Measurements from ENCODE around the gene SDCCAG8. TPM values are rescaled to one million over a fixed set of nuclear protein-coding genes. Genes with fewer than 3 reads are reported as not detected.

The SDCCAG8 gene
- total RNA-seq, 1 experiment from 2014 or later: 10.0 TPM

DNA sequence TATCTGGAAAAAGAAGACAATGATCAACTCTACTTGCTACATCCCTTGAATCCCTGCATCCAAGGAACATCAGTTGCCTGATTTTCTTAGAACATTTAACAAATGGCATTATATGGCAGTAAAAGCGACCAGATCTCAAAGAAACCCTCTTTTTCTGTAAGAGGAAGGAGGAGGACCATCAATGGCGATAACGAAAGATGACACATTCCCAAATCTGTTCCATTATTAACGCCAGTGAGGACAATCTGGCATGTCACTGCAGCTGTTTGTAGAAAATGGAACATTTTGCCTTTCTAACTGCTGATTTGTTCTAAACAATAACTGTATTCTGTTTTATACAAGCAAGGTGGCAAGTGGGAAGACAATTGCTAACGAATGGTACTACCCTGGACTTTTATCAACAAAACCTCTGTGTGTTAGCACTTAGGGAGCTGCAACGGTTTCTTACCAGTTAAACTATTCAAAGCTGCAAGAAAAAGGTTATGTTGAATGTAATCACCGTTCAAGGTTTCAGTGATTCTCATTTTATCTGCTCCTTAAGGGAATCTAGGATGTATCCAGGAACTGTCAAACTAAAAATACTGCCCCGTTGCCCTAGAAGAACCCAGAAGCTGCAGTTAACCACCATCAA is 251.9 kb downstream of the SDCCAG8 start:
- TF ChIP-seq, protein P1, sequence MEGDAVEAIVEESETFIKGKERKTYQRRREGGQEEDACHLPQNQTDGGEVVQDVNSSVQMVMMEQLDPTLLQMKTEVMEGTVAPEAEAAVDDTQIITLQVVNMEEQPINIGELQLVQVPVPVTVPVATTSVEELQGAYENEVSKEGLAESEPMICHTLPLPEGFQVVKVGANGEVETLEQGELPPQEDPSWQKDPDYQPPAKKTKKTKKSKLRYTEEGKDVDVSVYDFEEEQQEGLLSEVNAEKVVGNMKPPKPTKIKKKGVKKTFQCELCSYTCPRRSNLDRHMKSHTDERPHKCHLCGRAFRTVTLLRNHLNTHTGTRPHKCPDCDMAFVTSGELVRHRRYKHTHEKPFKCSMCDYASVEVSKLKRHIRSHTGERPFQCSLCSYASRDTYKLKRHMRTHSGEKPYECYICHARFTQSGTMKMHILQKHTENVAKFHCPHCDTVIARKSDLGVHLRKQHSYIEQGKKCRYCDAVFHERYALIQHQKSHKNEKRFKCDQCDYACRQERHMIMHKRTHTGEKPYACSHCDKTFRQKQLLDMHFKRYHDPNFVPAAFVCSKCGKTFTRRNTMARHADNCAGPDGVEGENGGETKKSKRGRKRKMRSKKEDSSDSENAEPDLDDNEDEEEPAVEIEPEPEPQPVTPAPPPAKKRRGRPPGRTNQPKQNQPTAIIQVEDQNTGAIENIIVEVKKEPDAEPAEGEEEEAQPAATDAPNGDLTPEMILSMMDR (conservative IDR thresholded peaks at IDR 0.05): no peak
- no peaks in the 10 kb centered on the region for H3K27me3 Mint-ChIP-seq (ENCODE audit: low read depth)
- H3K23me2 ChIP-seq (ENCODE audit: insufficient read length, low read depth, low read length, poor library complexity, severe bottlenecking): no peaks in the 10 kb centered on the region
- H2AK5ac ChIP-seq (ENCODE audit: insufficient read length, low read length): no peak overlapping the region
- no peak overlapping the region for H3K4me3 Mint-ChIP-seq
- WGBS (ENCODE audit: extremely low coverage, insufficient read length, low lambda C conversion rate): no CpG with 5 or more reads among the region's 8 CpGs
- peaks cover 10% of the 10 kb centered on the region; the same call in 1 of the 2 replicates for H3K4me1 ChIP-seq (ENCODE audit: insufficient read depth, low read length)
- no peak overlapping the region for H2AFZ ChIP-seq (ENCODE audit: low read length)
- H2BK5ac ChIP-seq (ENCODE audit: insufficient read length, low read length): no peak overlapping the region
- no peak overlapping the region for H2BK120ac ChIP-seq (ENCODE audit: low read depth, low read length, poor library complexity, severe bottlenecking)
- no peak overlapping the region for H3K18ac ChIP-seq (ENCODE audit: insufficient read length, low read depth, low read length)
- no peak overlapping the region for H3K23ac ChIP-seq (ENCODE audit: insufficient read length, low read depth, low read length)
- H3K79me2 ChIP-seq (ENCODE audit: insufficient read depth, low read length): no peaks in the 10 kb centered on the region
- no peak overlapping the region for H4K5ac ChIP-seq (ENCODE audit: insufficient read length, low read depth, low read length)
- no peak overlapping the region for H3T11ph ChIP-seq (ENCODE audit: low read length)
- H4K20me1 ChIP-seq (ENCODE audit: control insufficient read depth, insufficient read depth, insufficient read length): no peaks in the 10 kb centered on the region
- H2BK12ac ChIP-seq (ENCODE audit: insufficient read length, low read depth, low read length): no peak overlapping the region
- H3K9ac ChIP-seq (ENCODE audit: extremely low read depth, insufficient read length, low read length): no peak overlapping the region
- H2BK15ac ChIP-seq (ENCODE audit: low read depth, low read length): no peak overlapping the region
- H3K9me3 ChIP-seq (ENCODE audit: control insufficient read depth, low read depth, low read length): no peaks in the 10 kb centered on the region
- 0 out of 2 replicates have a peak overlapping the region, but pooled peaks have one; percentile 2 for H3K14ac ChIP-seq (ENCODE audit: insufficient read depth, low read length)
- no peak for DNase-seq
- H3K36me3 Mint-ChIP-seq (ENCODE audit: insufficient read depth in 1 of 3, low read depth in 3 of 3): peaks cover 8 to 16% (median 15%) of the 10 kb centered on the region in 3 experiments
- no peak overlapping the region for H2BK20ac ChIP-seq (ENCODE audit: low read depth, low read length, poor library complexity, severe bottlenecking)
- no peak overlapping the region for H3K56ac ChIP-seq (ENCODE audit: insufficient read length, low read depth, low read length)
- H3K9me3 Mint-ChIP-seq: no peaks in the 10 kb centered on the region
- H3K27ac ChIP-seq (ENCODE audit: insufficient read length, low read depth, low read length): no peak overlapping the region
- no peak overlapping the region for H3K4me2 ChIP-seq (ENCODE audit: insufficient read depth, insufficient read length, low read length)
- H4K91ac ChIP-seq (ENCODE audit: insufficient read length, low read depth, low read length): no peak overlapping the region
- H3K27me3 ChIP-seq (ENCODE audit: insufficient read depth, low read length): no peaks in the 10 kb centered on the region
- peaks cover 28 to 33% of the 10 kb centered on the region in 2 experiments for H3K4me1 Mint-ChIP-seq
- 0 out of 7 replicates have a peak overlapping the region, but pooled peaks of 1 of the 3 experiments have one; percentile 13 for H3K27ac Mint-ChIP-seq
- no peak overlapping the region for H4K8ac ChIP-seq (replicated peaks; ENCODE audit: insufficient read length, low read depth, low read length)
- H3K4ac ChIP-seq (ENCODE audit: low read depth, low read length): no peak overlapping the region
- H3K79me1 ChIP-seq (ENCODE audit: insufficient read depth, low read depth, low read length, poor library complexity, severe bottlenecking): no peaks in the 10 kb centered on the region
